DLD1 (cell line): ENCODE results near the gene OLR1.

Experiments
- in situ Hi-C: cut with HindIII; loops from 2 replicates; pipeline ENCODE4 v1.10.0; 2017; ENCODE audit warnings: low sequenced_read_pairs

Gene OLR1

GRCh38 chr12:10154145-10154496 lies 17.8 kb downstream of the OLR1 start:
- in situ Hi-C loops = no loop called here

- in situ Hi-C loops = no loop called here
Measured at GRCh38 chr12:10153271-10154144, 18.4 kb downstream of the OLR1 start.

GRCh38 chr12:10151621-10152020 lies 20.3 kb downstream of the OLR1 start:
- in situ Hi-C loops = no loop called here

- in situ Hi-C loops = no loop called here
Measured at GRCh38 chr12:10147714-10148403, 24.1 kb downstream of the OLR1 start.

DNA sequence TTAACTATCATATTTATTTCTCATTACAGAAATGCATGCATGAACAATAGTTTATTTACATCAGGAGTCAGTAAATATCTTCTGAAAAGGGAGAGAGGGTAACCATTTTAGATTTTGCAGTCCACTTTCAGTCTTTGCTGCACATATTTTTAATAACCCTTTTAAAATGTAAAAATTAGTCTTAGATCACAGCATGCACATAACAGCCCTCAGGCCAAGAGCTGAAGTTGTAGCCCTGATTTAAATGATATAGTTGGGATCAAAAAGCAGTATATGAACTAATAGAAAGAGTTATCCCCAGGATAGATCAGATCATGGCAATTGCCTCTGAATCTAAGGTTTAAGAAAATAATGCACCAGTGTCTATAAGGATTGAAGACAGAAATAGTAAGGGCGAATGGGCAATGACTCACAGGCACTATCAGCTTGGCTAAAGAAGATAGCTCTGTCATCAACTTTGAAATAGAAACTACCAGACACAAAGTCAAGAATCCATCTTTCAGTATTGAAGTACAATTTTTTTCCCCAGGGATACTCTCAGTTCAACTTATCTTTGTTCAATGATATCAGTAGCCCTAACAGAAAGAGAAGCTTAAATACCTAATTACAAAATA lies 28.8 kb downstream of the OLR1 start:
- in situ Hi-C loops = no loop called here

DNA sequence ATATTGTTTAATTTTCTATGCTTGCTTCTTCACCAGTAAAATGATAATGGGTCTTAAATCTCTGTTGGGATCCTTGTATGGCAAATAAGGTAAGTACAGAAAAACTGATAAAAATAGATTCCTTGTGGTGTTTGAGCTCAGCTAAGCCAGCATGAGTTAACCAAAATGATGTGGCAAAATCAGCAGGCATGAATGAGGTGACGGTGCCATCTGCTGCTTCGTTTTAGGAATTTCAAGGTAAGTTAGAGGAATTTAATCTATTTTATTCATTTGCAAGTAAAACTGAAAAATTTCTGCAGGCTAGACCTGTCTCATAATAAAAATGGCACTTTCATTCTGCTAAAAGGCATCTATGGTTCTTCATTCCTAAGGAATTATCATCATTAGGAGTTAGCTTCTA lies 31.9 kb downstream of the OLR1 start:
- in situ Hi-C loops = no loop called here

GRCh38 chr12:10136637-10137205 lies 35.2 kb downstream of the OLR1 start:
- in situ Hi-C loops = no loop called here

DNA sequence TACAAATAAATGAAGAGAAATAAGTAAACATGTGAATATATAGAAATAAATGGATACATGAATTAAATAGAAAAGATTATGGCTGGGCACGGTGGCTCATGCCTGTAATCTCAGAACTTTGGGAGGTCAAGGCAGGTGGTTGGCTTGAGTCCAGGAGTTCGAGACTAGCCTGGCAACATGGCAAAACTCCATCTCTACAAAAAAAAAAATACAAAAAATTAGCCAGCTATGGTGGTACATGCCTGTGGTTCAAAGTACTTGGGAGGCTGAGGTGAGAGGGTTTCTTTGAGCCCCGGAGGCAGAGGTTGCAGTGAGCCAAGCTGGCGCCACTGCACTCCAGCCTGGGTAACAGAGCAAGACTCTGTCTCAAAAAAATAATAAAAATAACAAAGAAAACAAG lies 36.8 kb downstream of the OLR1 start:
- in situ Hi-C loops = no loop called here

GRCh38 chr12:10132850-10133370 lies 39.0 kb downstream of the OLR1 start:
- in situ Hi-C loops = no loop called here

DNA sequence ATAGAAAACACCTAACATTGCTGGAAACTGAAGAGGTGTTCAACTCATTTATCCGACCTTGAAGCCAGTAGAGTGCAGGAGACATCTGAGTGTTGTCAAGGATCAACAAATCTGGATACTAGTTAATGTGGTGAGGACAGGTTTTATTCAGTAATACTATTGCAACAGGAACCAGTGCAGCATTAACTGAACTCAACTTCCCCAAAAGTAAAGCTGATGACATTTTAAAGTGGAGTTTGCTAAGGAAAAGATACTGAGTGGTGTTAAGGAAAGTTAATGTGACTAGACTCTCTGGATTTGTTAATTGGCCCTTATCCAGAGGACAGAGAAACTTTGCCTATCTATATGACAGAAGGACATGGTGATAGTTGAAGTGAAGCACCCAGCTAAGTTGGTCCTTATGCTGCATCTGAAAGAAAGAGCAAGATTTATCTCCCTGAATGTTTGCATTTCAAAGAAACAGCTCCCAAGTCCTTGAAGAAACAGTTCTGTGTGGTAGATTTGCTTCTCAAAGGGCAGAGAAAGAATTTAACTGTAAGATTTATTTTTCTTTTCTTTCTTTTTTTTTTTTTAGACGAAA lies 40.7 kb downstream of the OLR1 start:
- in situ Hi-C loops = no loop called here

- in situ Hi-C loops = no loop called here
Measured at GRCh38 chr12:10130042-10130441, 41.9 kb downstream of the OLR1 start, which contains the start of gene CLEC7A. TSS of gene CLEC7A (minus strand) at chr12:10130199. CDS start at chr12:10130082, 117 bp downstream.

DNA sequence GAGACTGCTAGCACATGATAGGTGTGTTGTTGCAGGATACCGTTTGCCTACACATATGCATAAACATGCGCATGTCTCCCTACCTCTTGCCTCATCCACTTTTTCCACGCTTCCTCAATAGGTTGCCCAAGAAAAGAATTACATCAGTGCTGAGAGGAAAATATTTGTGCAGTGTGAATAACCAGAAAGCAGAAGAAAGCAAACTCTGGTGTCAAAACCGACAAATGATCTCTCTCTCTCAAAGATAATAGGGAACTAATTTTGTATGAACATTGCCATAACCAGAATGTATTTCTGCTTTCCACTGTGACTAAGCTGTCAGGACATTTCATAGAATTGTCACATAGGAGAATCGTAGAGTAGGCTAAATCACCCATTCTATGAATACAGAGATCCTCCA lies 43.2 kb downstream of the OLR1 start:
- in situ Hi-C loops = no loop called here

DNA sequence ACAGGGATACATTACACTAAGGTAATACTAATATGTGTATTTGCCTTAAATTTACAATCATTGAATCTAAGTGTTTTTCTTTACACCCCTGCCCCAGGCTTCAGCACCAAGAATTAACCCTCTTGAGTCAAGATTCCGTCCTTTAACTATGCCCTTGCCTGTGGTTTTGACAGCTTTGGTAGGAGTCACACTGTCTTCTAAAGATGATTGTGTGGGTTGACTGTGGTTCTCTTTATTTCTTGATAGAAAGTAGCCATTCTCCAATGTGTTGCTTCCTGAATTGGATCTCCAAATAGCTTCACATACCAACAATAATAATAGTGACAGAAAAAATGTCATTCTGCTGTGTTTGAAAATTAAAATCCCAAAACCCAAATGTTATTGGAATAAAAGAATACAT lies 45.5 kb downstream of the OLR1 start:
- in situ Hi-C loops = no loop called here

- in situ Hi-C loops = no loop called here
Measured at GRCh38 chr12:10122689-10123088, 49.2 kb downstream of the OLR1 start.

DNA sequence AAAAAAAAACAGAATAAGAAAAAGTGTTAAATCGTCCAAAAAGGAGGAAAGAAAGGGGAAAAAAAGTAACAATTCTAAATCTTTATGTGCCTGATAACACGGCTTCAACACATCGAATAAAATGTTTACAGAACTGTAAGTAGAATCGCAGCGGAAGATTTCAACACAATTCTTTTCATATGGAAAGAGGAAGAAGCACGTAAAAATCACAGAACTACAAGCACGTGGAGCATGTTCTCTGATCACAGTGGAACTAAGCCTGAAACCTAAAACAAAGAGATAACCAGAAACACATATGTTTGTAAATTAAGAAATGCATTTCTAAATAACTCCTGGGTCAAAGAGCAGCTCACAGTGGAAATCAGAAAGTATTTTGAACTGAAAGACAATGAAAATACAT lies 50.7 kb downstream of the OLR1 start:
- in situ Hi-C loops = no loop called here

DNA sequence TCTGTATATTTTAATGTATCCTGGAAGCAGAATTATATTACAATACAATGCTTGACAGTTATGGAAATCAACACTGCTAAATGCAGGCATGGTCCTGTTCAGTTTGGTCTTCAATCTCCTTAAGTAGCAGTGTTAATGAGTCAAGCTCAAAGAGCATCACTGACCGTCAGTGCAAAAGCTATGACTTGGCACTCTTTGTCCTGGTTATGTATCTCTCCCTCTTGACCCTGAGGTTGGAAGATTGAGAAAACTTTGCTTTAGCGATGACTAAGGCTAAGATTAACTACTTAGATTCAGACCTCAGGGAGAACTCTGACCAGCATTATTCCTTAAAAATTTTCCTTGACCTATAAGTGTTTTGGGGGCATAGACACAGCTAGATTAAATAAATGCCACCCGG lies 52.9 kb downstream of the OLR1 start:
- in situ Hi-C loops = no loop called here

GRCh38 chr12:10115890-10116289 lies 56.0 kb downstream of the OLR1 start:
- in situ Hi-C loops = no loop called here

- in situ Hi-C loops = no loop called here
Measured at GRCh38 chr12:10115311-10115710, 56.6 kb downstream of the OLR1 start.

GRCh38 chr12:10113920-10114319 lies 58.0 kb downstream of the OLR1 start:
- in situ Hi-C loops = no loop called here

- in situ Hi-C loops = no loop called here
Measured at GRCh38 chr12:10113075-10113474, 58.9 kb downstream of the OLR1 start.

GRCh38 chr12:10111451-10111850 lies 60.5 kb downstream of the OLR1 start:
- in situ Hi-C loops = no loop called here
